NOMO-1 treated with DMSO at 0.1 percent for 48 hours (cell line): ENCODE measurements around the gene DOHH.
"Not testable (repeated sequence)": the region's sequence is repeated elsewhere in the genome, so short reads cannot be mapped to it uniquely, and the experiment has no call there.

ENCODE experiments used
- DNase-seq: peaks from one replicate; lab custom pipeline; 2025; ENCODE audit not compliant: unreplicated experiment; lab: John Stamatoyannopoulos, UW

DOHH gene

GRCh38 chr19:3534375-3535234, 34.1 kb upstream of the DOHH start:
- DNase-seq = no peak

DNA sequence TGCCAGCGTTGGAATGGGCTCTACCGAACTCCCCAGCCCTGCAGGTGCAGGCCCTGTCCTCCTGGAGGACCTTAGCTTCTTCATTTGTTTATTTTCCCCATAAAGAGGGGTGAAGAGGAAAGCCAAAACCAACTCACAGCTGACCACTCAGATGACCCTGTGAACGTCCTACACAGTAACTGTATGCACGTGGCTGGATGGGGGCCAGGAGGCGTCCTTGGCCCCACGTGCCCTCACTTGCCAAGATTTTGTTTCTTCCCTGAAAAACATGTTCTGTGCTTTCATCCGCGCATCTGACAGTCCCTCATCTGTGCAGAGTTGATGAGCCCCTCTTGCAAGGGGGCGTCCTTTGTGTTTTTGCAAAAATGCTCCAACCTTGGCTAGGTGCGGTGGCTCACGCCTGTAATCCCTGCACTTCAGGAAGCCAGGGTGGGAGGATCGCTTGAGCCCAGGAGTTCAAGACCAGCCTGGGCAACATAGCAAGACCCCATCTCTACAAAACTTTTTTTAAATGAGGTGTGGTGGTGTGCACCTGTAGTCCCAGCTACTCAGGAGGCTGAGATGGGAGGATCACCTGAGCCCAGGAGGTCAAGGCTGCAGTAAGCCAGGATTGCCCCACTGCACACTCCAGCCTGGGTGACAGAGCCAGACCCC, 33.2 kb upstream of the DOHH start:
- DNase-seq = no peak

GRCh38 chr19:3533033-3533432, 32.6 kb upstream of the DOHH start:
- no peak for DNase-seq

- DNase-seq = no peak
These were observed 31.8 kb upstream of the DOHH start for GRCh38 chr19:3532154-3532786.

DNA sequence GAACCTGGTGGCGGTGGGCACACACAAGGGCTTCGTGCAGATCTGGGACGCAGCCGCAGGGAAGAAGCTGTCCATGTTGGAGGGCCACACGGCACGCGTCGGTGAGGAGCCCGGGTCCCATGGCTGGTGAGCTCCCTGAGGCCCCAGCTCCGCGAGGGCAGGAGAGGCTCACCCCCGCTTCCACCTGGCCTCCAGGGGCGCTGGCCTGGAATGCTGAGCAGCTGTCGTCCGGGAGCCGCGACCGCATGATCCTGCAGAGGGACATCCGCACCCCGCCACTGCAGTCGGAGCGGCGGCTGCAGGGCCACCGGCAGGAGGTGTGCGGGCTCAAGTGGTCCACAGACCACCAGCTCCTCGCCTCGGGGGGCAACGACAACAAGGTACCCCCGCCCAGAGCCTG, 31.2 kb upstream of the DOHH start:
- DNase-seq = no peak

- DNase-seq = no peak
These were observed 29.9 kb upstream of the DOHH start for GRCh38 chr19:3530389-3530788.

- not testable (repeated sequence) for DNase-seq
These were observed 28.8 kb upstream of the DOHH start for GRCh38 chr19:3529299-3529698.

DNA sequence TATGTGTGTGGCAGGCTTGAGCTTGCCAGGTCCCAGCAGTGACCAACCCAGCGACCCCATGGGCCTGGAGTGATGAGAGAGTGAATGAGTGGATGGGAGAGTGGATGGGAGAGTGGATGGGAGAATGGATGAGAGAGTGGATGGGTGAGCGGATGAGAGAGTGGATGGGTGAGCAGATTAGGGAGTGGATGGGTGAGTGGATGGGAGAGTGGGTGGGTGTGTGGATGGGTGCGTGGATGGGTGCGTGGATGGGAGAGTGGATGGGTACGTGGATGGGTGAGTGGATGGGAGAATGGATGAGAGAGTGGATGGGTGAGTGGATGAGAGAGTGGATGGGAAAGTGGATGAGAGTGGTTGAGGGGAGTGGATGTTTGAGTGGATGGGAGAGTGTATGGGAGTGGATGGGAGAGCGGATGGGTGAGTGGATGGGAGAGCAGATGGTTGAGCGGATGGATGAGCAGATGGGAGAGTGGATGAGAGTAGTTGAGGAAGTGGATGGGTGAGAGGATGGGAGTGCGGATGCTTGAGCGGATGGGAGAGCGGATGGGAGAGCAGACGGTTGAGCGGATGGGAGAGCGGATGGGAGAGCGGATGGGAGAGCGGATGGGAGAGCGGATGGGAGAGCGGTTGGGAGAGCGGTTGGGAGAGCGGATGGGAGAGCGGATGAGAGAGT, 28.2 kb upstream of the DOHH start:
- no peak for DNase-seq

GRCh38 chr19:3528080-3528479, 27.6 kb upstream of the DOHH start:
- no peak for DNase-seq

DNA sequence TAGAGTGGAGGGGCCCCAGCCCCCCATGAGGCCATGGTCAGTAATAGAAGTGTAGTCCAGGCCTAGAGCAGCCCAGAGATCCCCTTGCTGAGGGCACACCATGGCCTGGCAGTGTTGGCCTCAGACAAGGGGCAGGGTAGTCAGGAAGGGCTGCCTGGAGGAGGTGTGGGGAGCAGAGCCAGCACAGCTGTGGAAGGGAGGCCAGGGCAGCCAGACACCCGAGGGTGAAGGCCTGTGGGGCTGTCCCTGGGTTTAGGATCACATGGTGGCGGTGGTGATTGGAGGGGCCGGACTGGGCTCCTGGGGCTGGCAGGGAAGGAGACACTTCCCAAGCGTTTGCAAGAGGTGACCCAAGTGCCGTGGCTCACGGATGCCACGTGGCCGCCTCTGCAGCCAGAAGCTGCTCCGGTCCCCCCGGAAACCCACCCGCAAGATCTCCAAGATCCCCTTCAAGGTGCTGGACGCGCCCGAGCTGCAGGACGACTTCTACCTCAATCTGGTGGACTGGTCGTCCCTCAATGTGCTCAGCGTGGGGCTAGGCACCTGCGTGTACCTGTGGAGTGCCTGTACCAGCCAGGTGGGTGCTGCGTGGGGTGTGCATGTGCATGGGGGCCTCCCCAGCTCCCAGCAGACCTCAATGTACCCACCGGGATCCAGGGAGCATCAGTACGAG, 26.9 kb upstream of the DOHH start:
- DNase-seq = no peak

GRCh38 chr19:3526507-3527237, 26.2 kb upstream of the DOHH start:
- no peak for DNase-seq

GRCh38 chr19:3524904-3525451, 24.5 kb upstream of the DOHH start:
- DNase-seq = no peak

GRCh38 chr19:3524078-3524842, 23.8 kb upstream of the DOHH start:
- DNase-seq = no peak

GRCh38 chr19:3523361-3524077, 23.0 kb upstream of the DOHH start:
- DNase-seq = no peak

- DNase-seq = no peak
These were observed 22.2 kb upstream of the DOHH start for GRCh38 chr19:3522421-3523360.

DNA sequence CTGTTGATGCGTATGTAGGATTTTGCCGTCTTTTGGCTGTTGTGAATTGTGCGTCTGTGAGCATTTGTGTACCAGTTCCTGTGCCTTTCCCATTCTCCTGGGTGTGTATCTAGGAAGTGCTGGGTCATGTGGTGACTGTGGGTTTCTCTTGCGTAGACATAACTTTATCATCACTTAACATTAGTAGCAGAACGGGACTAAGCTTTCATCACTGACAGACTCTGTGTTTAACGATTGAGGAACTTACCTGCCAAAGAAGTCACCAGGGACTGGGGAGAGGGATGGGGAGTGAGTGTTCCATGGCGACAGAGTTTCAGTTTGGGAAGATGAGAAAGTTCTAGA, 20.6 kb upstream of the DOHH start:
- DNase-seq = no peak
